Measurements from ENCODE around the gene CCDC17. TPM values are rescaled to one million over a fixed set of nuclear protein-coding genes. Genes with fewer than 3 reads are reported as not detected.

The CCDC17 gene
- total and polyA plus RNA-seq, 2 of the 8 experiments (the other 6 are each of a cell fraction or from before 2014, with no cell fraction given): 0.95 to 2.0 TPM

GRCh38 chr1:45585110-45585426, 38.8 kb downstream of the CCDC17 start:
- Histone ChIP-seq H3K4me1 (replicated peaks in 1 of 4; ENCODE audit: control insufficient read depth in 3 of 4, insufficient read depth in 4 of 4, low read length in 3 of 4) (peaks cover 0 to 12% (median 1%) of the 10 kb centered on the region in 4 experiments; a peak in 4 of 7 replicates), H3K36me3 (ENCODE audit: control insufficient read depth in 2 of 4, insufficient read depth in 4 of 4, low read length in 3 of 4) (peaks cover 0 to 17% (median 5%) of the 10 kb centered on the region in 4 experiments; a peak in 3 of 8 replicates), H3K4ac (replicated peaks; ENCODE audit: insufficient read length, low read depth, low read length) (no peak overlapping the region), H3K23me2 (ENCODE audit: low read depth, low read length) (peaks cover 12% of the 10 kb centered on the region), H3K4me2 (ENCODE audit: insufficient read depth in 1 of 2, low read depth in 2 of 2, low read length in 2 of 2) (peak overlapping the region; percentile 78 to 93), H3K56ac (replicated peaks; ENCODE audit: insufficient read length, low read depth, low read length) (peak overlapping the region; percentile 0), H2BK12ac (ENCODE audit: low read depth, low read length) (peak overlapping the region; percentile 93; the same call in 1 of the 2 replicates), H3K4me3 (ENCODE audit: extremely low read depth in 1 of 4, insufficient read depth in 2 of 4, low read depth in 3 of 4, low read length in 4 of 4) (peak overlapping the region; percentile 82 to 100 (median 94)), H3K79me2 (ENCODE audit: control insufficient read depth in 1 of 2, insufficient read depth in 2 of 2, low read length in 2 of 2) (peaks cover 53 to 61% of the 10 kb centered on the region in 2 experiments), H3K27me3 (replicated peaks in 1 of 4; ENCODE audit: control insufficient read depth in 3 of 4, extremely low read depth in 1 of 4, insufficient read depth in 3 of 4, low read length in 3 of 4) (no peaks in the 10 kb centered on the region), H3K79me1 (ENCODE audit: low read depth, low read length) (no peaks in the 10 kb centered on the region), H4K8ac (ENCODE audit: extremely low read depth, insufficient read depth, low read length) (no peak overlapping the region; the same call in 1 of the 2 replicates), H3K14ac (ENCODE audit: insufficient read length) (no peak overlapping the region), H2AK5ac (ENCODE audit: low read depth, low read length) (peak overlapping the region; percentile 97; the same call in 1 of the 2 replicates), H4K20me1 (replicated peaks in 1 of 2; ENCODE audit: control insufficient read depth in 1 of 2, insufficient read depth in 2 of 2, low read length in 2 of 2) (peaks cover 36 to 40% of the 10 kb centered on the region in 2 experiments), H3K9ac (replicated peaks in 1 of 4; ENCODE audit: extremely low read depth in 1 of 4, low read depth in 3 of 4, low read length in 3 of 4) (peak overlapping the region; percentile 98 to 100 (median 100)), H3K23ac (ENCODE audit: insufficient read length) (no peak overlapping the region), H2BK5ac (ENCODE audit: low read depth, low read length) (peak overlapping the region; percentile 96; the same call in 1 of the 2 replicates), H4K5ac (ENCODE audit: insufficient read length, low read depth, low read length) (no peak overlapping the region), H3K18ac (ENCODE audit: extremely low read depth, low read length) (no peak overlapping the region), H2AFZ (ENCODE audit: low read length) (no peak overlapping the region), H2BK15ac (ENCODE audit: low read length) (no peak overlapping the region), H3K9me3 (ENCODE audit: insufficient read depth in 2 of 2, low read depth in 1 of 2, low read length in 1 of 2) (no peaks in the 10 kb centered on the region), H3K27ac (ENCODE audit: low read depth, low read length) (peak overlapping the region; percentile 97), H2BK120ac (replicated peaks; ENCODE audit: low read depth, low read length) (no peak overlapping the region), H4K91ac (replicated peaks; ENCODE audit: insufficient read length, low read length) (no peak overlapping the region), H2BK20ac (ENCODE audit: low read length) (no peak overlapping the region)
- POLR2A ChIA-PET (ENCODE audit: partially characterized antibody): interaction anchor here (0.6 to 13.7 kb wide), 40 partner anchors 9 to 1126 kb away, joined by 3 to 181 read pairs (median 7); partner anchors contain the start of genes AKR1A1, CCDC163, CCDC17 and EIF2B3
- WGBS, 2 experiments (ENCODE audit: extremely low coverage in 1 of 2, insufficient coverage in 1 of 2, insufficient read length in 1 of 2, insufficient replicate concordance in 2 of 2, low coverage in 1 of 2, low lambda C conversion rate in 2 of 2, missing lambda C conversion rate in 1 of 2): 2% methylated on average over 5 of the region's 5 CpGs; no CpG with 5 or more reads in 1 of the 2 experiments
- DNase-seq (ENCODE audit: low read depth in 1 of 2, low spot score in 2 of 2) (no peak), FAIRE-seq (no peak)
- CTCF ChIA-PET (ENCODE audit: partially characterized antibody): interaction anchor here (0.6 to 1.0 kb wide), 3 partner anchors 15 to 93 kb away, joined by 3 read pairs; no protein-coding TSS in a partner anchor
- TF ChIP-seq RNF2 (IDR thresholded peaks at IDR 0.05; ENCODE audit: borderline replicate concordance, low read depth, low read length, missing control alignments, poor library complexity, severe bottlenecking) (no peak), TAF7 (optimal IDR thresholded peaks at IDR 0.05; ENCODE audit: borderline replicate concordance, low read depth, low read length) (no peak), BRCA1 (IDR thresholded peaks at IDR 0.05; ENCODE audit: low read depth, low read length) (no peak), CBX8 (IDR thresholded peaks at IDR 0.05; ENCODE audit: borderline replicate concordance, low read depth, low read length) (no peak), TEAD4 (IDR thresholded peaks at IDR 0.05; ENCODE audit: low read depth, low read length) (no peak), SRF (IDR thresholded peaks at IDR 0.05; ENCODE audit: low read depth, low read length) (no peak), RAD21 (IDR thresholded peaks at IDR 0.05 in 1 of 2, conservative IDR thresholded peaks at IDR 0.05 in 1 of 2; ENCODE audit: low read depth in 2 of 2, low read length in 2 of 2) (no peak), GTF2F1 (IDR thresholded peaks at IDR 0.05; ENCODE audit: borderline replicate concordance, low read depth, low read length) (no peak), JUN (IDR thresholded peaks at IDR 0.05; ENCODE audit: low read depth, low read length) (no peak), ATF3 (IDR thresholded peaks at IDR 0.05; ENCODE audit: insufficient read depth, low read depth, low read length) (no peak)
